Testis (tissue), 3 donors: Measurements from ENCODE around the gene C1QB. TPM values are rescaled to one million over a fixed set of nuclear protein-coding genes. Genes with fewer than 3 reads are reported as not detected.
A peak's percentile ranks its signal among the peaks of the same experiment; 100 is the strongest.

ENCODE experiments used
- DNase-seq: peaks from one replicate; pipeline ENCODE4 v3.0.0-alpha.2; 2019
- H3K27ac ChIP-seq, 2 donors: fragments of 200-600 bp; sonication (generic); one replicate each; pipeline ENCODE4 v1.5.1; 2019
- H3K27me3 ChIP-seq: fragments of 200-600 bp; sonication (generic); one replicate; pipeline ENCODE4 v1.5.1; 2019
- H3K36me3 ChIP-seq: fragments of 200-600 bp; sonication (generic); one replicate; pipeline ENCODE4 v1.5.1; 2017; ENCODE audit warnings: low read depth; ENCODE audit errors: missing control alignments
- H3K4me1 ChIP-seq: fragments of 200-600 bp; sonication (generic); one replicate; pipeline ENCODE4 v1.5.1; 2019
- H3K4me3 ChIP-seq, 2 donors: fragments of 200-600 bp; sonication (generic); one replicate each; pipeline ENCODE4 v1.5.1; 2017 to 2019
- H3K9me3 ChIP-seq: fragments of 200-600 bp; sonication (generic); one replicate; pipeline ENCODE4 v1.5.1; 2017
- POLR2A ChIP-seq: fragments of 450-650 bp; IDR thresholded peaks from one replicate; pipeline ENCODE4 v1.6.1; 2017; ENCODE audit warnings: antibody characterized with exemption, mild to moderate bottlenecking, moderate library complexity
- WGBS, 2 donors: methylation state at CpG; one replicate each; pipeline ENCODE4 v1.1.5; 2018; 5-methylcytosine and 5-hydroxymethylcytosine counted together
- intact Hi-C: fragments of 100-400 bp; cut with DNase I; formaldehyde crosslinking; loops from one replicate; pipeline ENCODE4 v1.15.1; 2023; ENCODE audit warnings: low total_unique reads
- polyA plus RNA-seq: library from polyadenylated mRNA; stranded (reverse); fragments of 350-450 nt; fragmentation: Illumina TruSeq; extraction: RNeasy Lipid Tissue Mini Kit (QIAGEN cat#74804); gene quantifications from one replicate; pipeline ENCODE4 v1.2.3, GENCODE V29; 2014; ENCODE audit warnings: low read depth, low replicate concordance; ENCODE audit not compliant: insufficient read depth
- total RNA-seq, 2 donors: library from RNA; depleted of rRNA; stranded (reverse); fragments of >200 nt; gene quantifications; one replicate each; pipeline ENCODE4 v1.2.3, GENCODE V29; 2016
- TF ChIP-seq, protein P1 (sequence below), 3 experiments: fragments of 450-650 bp in 2 of 3; fragments of 200-600 bp in 1 of 3; sonication (generic) in 1 of 3; IDR thresholded peaks; one replicate each; pipeline ENCODE4 v1.5.1; 2016 to 2019; ENCODE audit warnings: antibody characterized with exemption in 3 of 3, mild to moderate bottlenecking in 2 of 3, moderate library complexity in 1 of 3

Gene C1QB
- total and polyA plus RNA-seq, 3 donors from 2014 or later, result 16.8 to 155 (median 66.0) TPM

DNA sequence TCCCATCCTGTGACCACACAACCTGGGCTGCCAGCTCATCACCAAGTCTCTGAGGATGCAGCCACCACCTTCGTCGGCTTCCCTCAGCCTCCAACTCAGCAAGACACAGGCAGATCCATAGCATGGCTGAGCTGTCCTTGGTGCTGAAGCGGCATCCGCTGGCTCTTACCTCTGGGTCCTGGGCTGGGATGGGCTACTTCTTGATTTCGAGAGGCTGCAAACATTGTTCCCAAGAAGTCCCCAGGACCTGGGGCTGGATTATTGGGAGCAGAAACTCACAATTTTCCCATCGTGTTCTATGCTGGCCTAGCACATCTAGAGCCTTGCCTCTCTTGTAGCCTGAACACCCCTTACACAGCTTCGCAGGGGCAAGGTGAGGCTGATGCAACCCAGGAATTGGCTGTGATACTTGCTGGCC lies 41.5 kb upstream of the C1QB start:
- Histone ChIP-seq H3K9me3 (no peaks in the 10 kb centered on the region), H3K27me3 (no peaks in the 10 kb centered on the region), H3K27ac (no peak overlapping the region), H3K4me3 (no peak overlapping the region), H3K36me3 (no peaks in the 10 kb centered on the region), H3K4me1 (no peaks in the 10 kb centered on the region)
- DNase-seq, result peak; percentile 73
- WGBS, 2 donors, result 19 to 20% methylated on average over 7 of the region's 7 CpGs
- no peak for TF ChIP-seq POLR2A
- TF ChIP-seq, protein P1, sequence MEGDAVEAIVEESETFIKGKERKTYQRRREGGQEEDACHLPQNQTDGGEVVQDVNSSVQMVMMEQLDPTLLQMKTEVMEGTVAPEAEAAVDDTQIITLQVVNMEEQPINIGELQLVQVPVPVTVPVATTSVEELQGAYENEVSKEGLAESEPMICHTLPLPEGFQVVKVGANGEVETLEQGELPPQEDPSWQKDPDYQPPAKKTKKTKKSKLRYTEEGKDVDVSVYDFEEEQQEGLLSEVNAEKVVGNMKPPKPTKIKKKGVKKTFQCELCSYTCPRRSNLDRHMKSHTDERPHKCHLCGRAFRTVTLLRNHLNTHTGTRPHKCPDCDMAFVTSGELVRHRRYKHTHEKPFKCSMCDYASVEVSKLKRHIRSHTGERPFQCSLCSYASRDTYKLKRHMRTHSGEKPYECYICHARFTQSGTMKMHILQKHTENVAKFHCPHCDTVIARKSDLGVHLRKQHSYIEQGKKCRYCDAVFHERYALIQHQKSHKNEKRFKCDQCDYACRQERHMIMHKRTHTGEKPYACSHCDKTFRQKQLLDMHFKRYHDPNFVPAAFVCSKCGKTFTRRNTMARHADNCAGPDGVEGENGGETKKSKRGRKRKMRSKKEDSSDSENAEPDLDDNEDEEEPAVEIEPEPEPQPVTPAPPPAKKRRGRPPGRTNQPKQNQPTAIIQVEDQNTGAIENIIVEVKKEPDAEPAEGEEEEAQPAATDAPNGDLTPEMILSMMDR (IDR thresholded peaks at IDR 0.05), result no peak
- intact Hi-C loops, result no loop called here

DNA sequence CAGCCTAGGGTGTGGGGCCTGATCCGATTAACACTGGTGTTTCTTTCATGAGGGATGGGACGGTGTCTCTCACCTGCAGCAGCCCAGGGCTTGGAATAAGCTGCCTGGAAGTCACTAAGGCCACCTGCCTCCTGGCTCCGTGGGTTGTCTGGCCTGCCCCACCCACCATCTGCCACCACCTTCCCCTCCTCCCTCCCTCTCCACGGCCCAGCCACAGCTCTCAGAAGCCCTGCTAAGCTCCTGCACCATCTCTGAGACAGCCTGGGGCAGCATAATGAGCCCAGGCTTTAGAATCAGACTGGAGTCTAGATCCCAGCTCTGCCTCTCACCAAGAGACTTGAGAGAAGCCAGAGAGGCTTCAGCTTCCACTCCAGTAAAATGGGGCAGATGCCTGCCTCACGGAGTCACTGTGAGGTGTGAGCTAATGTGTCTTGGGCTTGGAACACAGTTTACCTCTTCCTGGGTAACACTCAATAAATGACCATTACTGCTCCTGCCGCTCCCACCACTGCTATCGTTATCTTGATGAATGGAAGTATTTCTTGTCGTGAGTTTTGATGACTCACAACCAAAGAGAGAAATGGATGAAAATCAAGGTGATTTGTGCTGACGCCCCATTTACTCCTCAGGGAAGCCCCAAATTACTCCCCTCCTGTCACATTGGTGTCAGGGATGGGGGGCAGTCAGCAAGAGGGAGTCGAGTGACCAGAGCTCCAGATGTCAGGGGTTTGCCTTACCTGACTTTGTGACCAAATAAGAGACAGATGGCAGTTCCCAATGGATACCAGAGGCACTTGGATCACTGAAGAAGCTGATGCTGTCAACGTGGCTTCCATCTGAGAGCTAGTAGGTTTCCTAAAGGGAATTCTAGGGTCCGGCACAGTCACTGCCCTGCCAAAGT lies 40.1 kb upstream of the C1QB start:
- H3K4me3 ChIP-seq, result no peak overlapping the region
- 52 to 62% methylated on average over 9 to 12 of the region's 12 CpGs for WGBS, 2 donors
- H3K27me3 ChIP-seq, result no peaks in the 10 kb centered on the region
- H3K4me1 ChIP-seq, result no peaks in the 10 kb centered on the region
- DNase-seq, result no peak
- intact Hi-C loops, result no loop called here
- H3K9me3 ChIP-seq, result no peaks in the 10 kb centered on the region
- no peak overlapping the region for H3K27ac ChIP-seq
- TF ChIP-seq, protein P1 (IDR thresholded peaks at IDR 0.05), result no peak
- TF ChIP-seq POLR2A, result no peak
- no peaks in the 10 kb centered on the region for H3K36me3 ChIP-seq

DNA sequence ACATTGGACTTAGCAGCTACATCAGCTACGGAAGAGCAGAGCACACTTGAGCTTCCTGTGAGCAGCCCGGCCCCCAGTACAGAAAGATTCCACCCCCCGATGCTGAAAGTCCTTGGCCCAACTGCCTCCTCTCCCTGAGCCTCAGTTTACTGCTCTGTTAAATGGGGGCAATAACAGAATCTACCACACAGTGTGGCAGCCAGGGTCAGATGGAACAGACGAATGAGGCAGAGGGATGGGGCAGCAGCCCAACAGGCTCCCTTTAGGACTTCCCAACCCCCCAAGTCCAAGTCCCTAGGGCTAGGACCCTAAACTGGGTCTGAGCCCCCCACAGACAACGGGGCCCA lies 39.5 kb upstream of the C1QB start:
- no peaks in the 10 kb centered on the region for H3K27me3 ChIP-seq
- intact Hi-C loops, result no loop called here
- no peaks in the 10 kb centered on the region for H3K9me3 ChIP-seq
- H3K4me3 ChIP-seq, result no peak overlapping the region
- no peaks in the 10 kb centered on the region for H3K36me3 ChIP-seq
- no peak for TF ChIP-seq POLR2A
- TF ChIP-seq, protein P1 (IDR thresholded peaks at IDR 0.05), result no peak
- H3K4me1 ChIP-seq, result no peaks in the 10 kb centered on the region
- no peak for DNase-seq
- WGBS, 2 donors, result 49 to 75% methylated on average over 5 of the region's 5 CpGs
- H3K27ac ChIP-seq, result no peak overlapping the region

DNA sequence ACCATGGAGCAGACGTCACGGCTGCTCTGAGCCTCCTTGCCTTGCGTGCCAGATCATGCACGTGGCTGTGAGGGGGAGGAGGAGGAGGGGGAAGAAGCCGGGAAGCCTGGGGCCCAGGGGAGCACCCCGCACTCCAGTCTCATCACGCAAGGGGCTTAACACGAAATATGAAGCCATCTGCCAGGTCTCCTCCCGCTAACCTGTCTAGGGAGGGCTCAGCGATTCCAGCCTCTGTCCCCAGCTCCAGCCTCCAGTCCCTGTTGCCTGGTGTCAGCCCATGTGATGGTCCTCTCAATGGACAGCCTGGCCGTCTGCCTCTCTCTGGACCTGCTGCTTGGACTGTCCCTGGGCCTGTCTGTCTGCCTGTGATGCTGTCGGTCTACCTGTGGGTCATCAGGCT lies 39.1 kb upstream of the C1QB start:
- H3K36me3 ChIP-seq, result no peaks in the 10 kb centered on the region

More for the DNA sequence above, 39.1 kb upstream of the C1QB start:
- no peak overlapping the region for H3K4me3 ChIP-seq
- 52 to 68% methylated on average over 5 to 12 of the region's 12 CpGs for WGBS, 2 donors
- no peaks in the 10 kb centered on the region for H3K4me1 ChIP-seq
- TF ChIP-seq POLR2A, result no peak
- TF ChIP-seq, protein P1 (IDR thresholded peaks at IDR 0.05), result no peak
- H3K9me3 ChIP-seq, result no peaks in the 10 kb centered on the region
- DNase-seq, result no peak
- intact Hi-C loops, result no loop called here
- H3K27ac ChIP-seq, result no peak overlapping the region
- no peaks in the 10 kb centered on the region for H3K27me3 ChIP-seq
